Measurements from ENCODE around the gene ANKRD6.
"Not testable (repeated sequence)": the region's sequence is repeated elsewhere in the genome, so short reads cannot be mapped to it uniquely, and the experiment has no call there.

The ANKRD6 gene

GRCh38 chr6:89388846-89389245, 44.1 kb upstream of the ANKRD6 start:
- Histone ChIP-seq H3K36me3 (ENCODE audit: control insufficient read depth, insufficient read depth, low read length) (no peaks in the 10 kb centered on the region), H3K27me3 (replicated peaks; ENCODE audit: control insufficient read depth, insufficient read depth, low read length) (no peaks in the 10 kb centered on the region), H3K4me3 (replicated peaks; ENCODE audit: low read depth, low read length) (no peak overlapping the region)
- TF ChIP-seq CTCF (IDR thresholded peaks at IDR 0.05; ENCODE audit: insufficient read depth, low read length, poor library complexity, severe bottlenecking), result no peak
- DNase-seq (ENCODE audit: extremely low read depth, insufficient read length), result no peak

GRCh38 chr6:89392823-89393222, 40.1 kb upstream of the ANKRD6 start:
- no peaks in the 10 kb centered on the region for H3K36me3 ChIP-seq (ENCODE audit: control insufficient read depth, insufficient read depth, low read length)
- H3K4me3 ChIP-seq (replicated peaks; ENCODE audit: low read depth, low read length), result no peak overlapping the region
- H3K27me3 ChIP-seq (replicated peaks; ENCODE audit: control insufficient read depth, insufficient read depth, low read length), result no peaks in the 10 kb centered on the region
- DNase-seq (ENCODE audit: extremely low read depth, insufficient read length), result no peak
- no peak for TF ChIP-seq CTCF (IDR thresholded peaks at IDR 0.05; ENCODE audit: insufficient read depth, low read length, poor library complexity, severe bottlenecking)

GRCh38 chr6:89393659-89394058, 39.3 kb upstream of the ANKRD6 start:
- Histone ChIP-seq H3K27me3 (replicated peaks; ENCODE audit: control insufficient read depth, insufficient read depth, low read length) (no peaks in the 10 kb centered on the region), H3K4me3 (replicated peaks; ENCODE audit: low read depth, low read length) (no peak overlapping the region; the same call in 1 of the 2 replicates)
- TF ChIP-seq CTCF (IDR thresholded peaks at IDR 0.05; ENCODE audit: insufficient read depth, low read length, poor library complexity, severe bottlenecking), result no peak

GRCh38 chr6:89397884-89398283, 35.1 kb upstream of the ANKRD6 start:
- H3K4me3 ChIP-seq (replicated peaks; ENCODE audit: low read depth, low read length); H3K27me3 ChIP-seq (replicated peaks; ENCODE audit: control insufficient read depth, insufficient read depth, low read length); H3K36me3 ChIP-seq (ENCODE audit: control insufficient read depth, insufficient read depth, low read length); DNase-seq (ENCODE audit: extremely low read depth, insufficient read length): not testable (repeated sequence)

More at GRCh38 chr6:89393659-89394058, 39.3 kb upstream of the ANKRD6 start:
- H3K36me3 ChIP-seq (ENCODE audit: control insufficient read depth, insufficient read depth, low read length), result no peaks in the 10 kb centered on the region
- no peak for DNase-seq (ENCODE audit: extremely low read depth, insufficient read length)

- no peaks in the 10 kb centered on the region for H3K36me3 ChIP-seq (ENCODE audit: control insufficient read depth, insufficient read depth, low read length)
- no peak for DNase-seq (ENCODE audit: extremely low read depth, insufficient read length)
- no peak overlapping the region for H3K4me3 ChIP-seq (replicated peaks; ENCODE audit: low read depth, low read length)
- TF ChIP-seq CTCF (IDR thresholded peaks at IDR 0.05; ENCODE audit: insufficient read depth, low read length, poor library complexity, severe bottlenecking), result no peak
- no peaks in the 10 kb centered on the region for H3K27me3 ChIP-seq (replicated peaks; ENCODE audit: control insufficient read depth, insufficient read depth, low read length)
Measured at GRCh38 chr6:89398762-89399525, 34.0 kb upstream of the ANKRD6 start.

- Histone ChIP-seq H3K4me3 (replicated peaks; ENCODE audit: low read depth, low read length) (no peak overlapping the region), H3K27me3 (replicated peaks; ENCODE audit: control insufficient read depth, insufficient read depth, low read length) (no peaks in the 10 kb centered on the region), H3K36me3 (ENCODE audit: control insufficient read depth, insufficient read depth, low read length) (no peaks in the 10 kb centered on the region)
- DNase-seq (ENCODE audit: extremely low read depth, insufficient read length), result no peak
- TF ChIP-seq CTCF (IDR thresholded peaks at IDR 0.05; ENCODE audit: insufficient read depth, low read length, poor library complexity, severe bottlenecking), result no peak
Measured at GRCh38 chr6:89400050-89400449, 32.9 kb upstream of the ANKRD6 start.
